ENCODE measurements around the gene APOBEC3F.
"Not testable (repeated sequence)": the region's sequence is repeated elsewhere in the genome, so short reads cannot be mapped to it uniquely, and the experiment has no call there.

Gene APOBEC3F

DNA sequence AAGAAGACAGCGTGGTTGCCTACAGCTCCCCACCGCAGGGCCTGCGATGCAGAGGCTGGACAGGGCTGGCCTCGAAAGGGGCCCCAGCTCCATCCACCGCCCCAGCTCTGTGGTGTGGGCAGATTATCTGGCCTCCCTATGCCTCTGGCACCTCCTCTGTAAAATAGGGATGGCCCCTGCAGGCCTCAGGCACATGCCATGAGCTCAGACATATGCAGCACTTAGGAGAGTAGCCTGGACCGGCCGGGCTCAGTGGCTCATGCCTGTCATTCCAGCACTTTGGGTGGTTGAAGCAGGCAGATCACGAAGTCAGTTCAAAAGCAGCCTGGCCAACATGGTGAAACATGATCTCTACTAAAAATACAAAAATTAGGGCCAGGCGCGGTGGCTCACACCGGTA is 12.4 kb upstream of the APOBEC3F start:
- no peak for DNase-seq

DNA sequence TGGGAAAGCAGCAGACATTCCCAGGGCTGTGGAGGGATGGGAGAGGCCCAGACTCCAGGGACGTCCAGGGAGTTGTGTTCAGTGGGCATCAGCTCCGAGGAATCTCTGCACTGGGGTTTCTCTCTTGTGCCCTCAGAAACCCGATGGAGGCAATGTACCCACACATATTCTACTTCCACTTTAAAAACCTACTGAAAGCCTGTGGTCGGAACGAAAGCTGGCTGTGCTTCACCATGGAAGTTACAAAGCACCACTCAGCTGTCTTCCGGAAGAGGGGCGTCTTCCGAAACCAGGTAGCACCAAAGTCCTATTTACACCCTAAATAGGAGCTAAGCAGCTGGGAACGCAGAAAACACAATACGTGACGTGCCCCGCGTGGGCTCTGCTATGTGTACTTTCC is 11.4 kb upstream of the APOBEC3F start:
- no peak for DNase-seq

DNA sequence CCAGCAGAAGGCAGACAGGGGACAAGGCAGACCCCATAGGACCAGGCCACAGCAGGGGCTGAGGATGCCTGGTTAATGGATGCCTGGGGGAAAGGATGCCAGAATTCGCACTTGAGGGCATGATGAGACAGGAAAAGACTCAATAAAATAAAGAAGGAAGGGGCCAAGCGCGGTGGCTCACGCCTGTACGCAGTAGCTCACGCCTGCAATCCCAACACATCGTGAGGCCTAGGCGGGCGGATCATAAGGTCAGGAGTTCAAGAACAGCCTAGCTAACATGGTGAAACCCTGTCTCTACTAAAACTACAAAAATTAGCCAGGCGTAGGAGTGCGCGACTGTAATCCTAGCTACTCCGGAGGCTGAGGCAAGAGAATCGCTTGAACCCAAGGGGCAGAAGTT is 10.0 kb upstream of the APOBEC3F start:
- DNase-seq: no peak

DNA sequence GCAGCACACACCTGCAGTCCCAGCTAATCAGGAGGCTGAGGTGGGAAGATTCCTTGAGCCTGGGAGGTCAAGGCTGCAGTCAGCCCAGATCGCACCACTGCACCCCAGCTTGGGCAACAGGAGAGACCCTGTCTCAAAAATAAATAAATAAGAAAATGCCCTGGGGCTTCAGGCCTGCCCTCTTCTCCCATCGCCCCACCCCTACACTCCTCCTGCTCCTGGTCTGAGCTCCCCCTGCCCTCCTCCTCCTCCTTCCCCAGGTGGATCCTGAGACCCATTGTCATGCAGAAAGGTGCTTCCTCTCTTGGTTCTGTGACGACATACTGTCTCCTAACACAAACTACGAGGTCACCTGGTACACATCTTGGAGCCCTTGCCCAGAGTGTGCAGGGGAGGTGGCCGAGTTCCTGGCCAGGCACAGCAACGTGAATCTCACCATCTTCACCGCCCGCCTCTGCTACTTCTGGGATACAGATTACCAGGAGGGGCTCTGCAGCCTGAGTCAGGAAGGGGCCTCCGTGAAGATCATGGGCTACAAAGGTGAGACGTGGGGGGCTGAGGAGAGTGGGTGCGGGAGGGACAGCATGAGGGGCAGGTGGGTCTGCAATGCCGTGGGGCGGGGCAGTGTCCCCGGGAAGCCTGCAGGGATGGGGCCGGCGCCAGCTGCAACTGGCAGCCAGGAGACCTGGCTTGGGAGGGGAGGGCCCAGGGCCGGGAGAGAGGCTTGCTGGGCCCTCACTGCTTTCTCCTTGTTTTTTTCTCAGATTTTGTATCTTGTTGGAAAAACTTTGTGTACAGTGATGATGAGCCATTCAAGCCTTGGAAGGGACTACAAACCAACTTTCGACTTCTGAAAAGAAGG is 9.0 kb upstream of the APOBEC3F start:
- not testable (repeated sequence) for DNase-seq

GRCh38 chr22:39037071-39037470 is 3.6 kb upstream of the APOBEC3F start:
- not testable (repeated sequence) for DNase-seq

- DNase-seq: no peak
Measured at GRCh38 chr22:39039306-39040126, 1.1 kb upstream of the APOBEC3F start.

DNA sequence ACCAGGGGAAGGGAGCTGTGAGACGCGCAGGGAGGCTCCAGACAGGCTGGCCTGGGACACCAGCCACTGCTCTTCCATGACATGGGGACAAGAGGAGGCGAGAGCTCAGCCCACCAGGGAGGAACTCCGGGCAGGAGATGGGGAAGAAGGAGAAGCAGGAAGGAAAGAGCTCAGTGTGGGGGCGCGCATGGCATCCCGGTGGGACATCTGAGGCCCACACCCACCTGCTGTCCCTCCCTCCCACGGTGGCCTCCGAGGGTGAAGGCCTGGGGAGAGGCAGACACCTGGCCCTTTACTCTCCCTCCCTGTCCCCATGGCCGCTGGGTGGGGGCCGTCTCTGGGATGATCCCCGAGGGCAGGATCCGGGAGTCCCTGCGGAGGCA is 518 bp upstream of the APOBEC3F start:
- DNase-seq: not testable (repeated sequence)

DNA sequence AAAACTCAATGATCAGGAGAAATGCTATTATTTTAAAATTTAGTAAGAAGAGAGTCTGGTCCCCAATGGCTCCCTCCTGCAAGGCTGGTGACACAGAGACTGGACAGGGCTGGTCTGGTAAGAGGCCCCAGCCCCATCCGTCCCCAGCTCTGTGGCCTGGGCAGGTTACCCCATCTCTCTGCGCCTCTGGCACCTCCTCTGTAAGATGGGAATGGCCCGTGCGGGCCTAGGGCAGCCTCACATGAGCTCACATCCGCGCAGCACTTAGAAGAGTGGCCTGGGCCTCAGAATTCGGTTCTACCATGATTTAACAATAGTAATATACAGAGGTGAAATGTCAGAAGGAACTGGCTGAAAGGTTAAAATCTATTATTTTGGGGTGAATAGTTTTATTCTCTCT is 1.2 kb downstream of the APOBEC3F start:
- no peak for DNase-seq

GRCh38 chr22:39043063-39043462 is 2.4 kb downstream of the APOBEC3F start:
- DNase-seq: not testable (repeated sequence)

- DNase-seq: not testable (repeated sequence)
Measured at GRCh38 chr22:39045136-39045535, 4.5 kb downstream of the APOBEC3F start.

GRCh38 chr22:39049486-39049885 is 8.8 kb downstream of the APOBEC3F start:
- not testable (repeated sequence) for DNase-seq

DNA sequence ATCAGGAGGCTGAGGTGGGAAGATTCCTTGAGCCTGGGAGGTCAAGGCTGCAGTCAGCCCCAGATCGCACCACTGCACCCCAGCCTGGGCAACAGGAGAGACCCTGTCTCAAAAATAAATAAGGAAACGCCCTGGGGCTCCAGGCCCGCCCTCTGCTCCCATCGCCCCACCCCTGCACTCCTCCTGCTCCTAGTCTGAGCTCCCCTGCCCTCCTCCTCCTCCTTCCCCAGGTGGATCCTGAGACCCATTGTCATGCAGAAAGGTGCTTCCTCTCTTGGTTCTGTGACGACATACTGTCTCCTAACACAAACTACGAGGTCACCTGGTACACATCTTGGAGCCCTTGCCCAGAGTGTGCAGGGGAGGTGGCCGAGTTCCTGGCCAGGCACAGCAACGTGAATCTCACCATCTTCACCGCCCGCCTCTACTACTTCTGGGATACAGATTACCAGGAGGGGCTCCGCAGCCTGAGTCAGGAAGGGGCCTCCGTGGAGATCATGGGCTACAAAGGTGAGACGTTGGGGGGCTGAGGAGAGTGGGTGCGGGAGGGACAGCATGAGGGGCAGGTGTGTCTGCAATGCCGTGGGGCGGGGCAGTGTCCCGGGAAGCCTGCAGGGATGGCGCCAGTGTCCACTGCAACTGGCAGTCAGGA is 11.3 kb downstream of the APOBEC3F start:
- not testable (repeated sequence) for DNase-seq

DNA sequence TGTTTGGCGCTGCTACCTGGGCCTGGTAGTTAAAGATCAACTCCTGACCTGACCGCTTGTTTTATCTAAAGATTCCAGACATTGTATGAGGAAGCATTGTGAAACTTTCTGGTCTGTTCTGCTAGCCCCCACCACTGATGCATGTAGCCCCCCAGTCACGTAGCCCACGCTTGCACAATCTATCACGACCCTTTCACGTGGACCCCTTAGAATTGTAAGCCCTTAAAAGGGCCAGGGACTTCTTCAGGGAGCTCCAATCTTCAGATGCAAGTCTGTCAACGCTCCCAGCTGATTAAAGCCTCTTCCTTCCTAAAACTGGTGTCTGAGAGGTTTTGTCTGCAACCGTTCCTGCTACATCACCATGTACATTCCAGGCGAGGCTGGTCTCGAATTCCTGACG is 15.0 kb downstream of the APOBEC3F start:
- no peak for DNase-seq

DNA sequence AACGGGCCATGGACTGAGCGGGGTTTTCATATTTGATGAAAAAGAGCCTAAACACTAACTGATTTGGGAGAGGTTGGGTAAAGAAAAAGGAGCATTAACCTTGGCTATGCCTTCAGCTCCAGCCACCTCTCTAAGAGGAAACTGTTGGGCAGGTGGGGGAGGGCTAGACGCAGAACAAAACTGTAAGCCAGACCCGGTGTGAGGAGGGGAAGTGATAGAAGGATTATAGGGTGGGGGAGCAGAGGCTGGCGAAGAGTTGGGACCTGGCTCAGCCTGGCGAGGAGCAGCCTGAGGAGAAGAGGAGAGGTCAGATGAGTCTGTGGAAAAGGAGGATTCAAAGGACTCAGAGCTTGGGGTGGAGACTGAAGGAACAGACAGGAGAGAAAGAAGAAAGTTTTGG is 20.6 kb downstream of the APOBEC3F start:
- DNase-seq: not testable (repeated sequence)

DNA sequence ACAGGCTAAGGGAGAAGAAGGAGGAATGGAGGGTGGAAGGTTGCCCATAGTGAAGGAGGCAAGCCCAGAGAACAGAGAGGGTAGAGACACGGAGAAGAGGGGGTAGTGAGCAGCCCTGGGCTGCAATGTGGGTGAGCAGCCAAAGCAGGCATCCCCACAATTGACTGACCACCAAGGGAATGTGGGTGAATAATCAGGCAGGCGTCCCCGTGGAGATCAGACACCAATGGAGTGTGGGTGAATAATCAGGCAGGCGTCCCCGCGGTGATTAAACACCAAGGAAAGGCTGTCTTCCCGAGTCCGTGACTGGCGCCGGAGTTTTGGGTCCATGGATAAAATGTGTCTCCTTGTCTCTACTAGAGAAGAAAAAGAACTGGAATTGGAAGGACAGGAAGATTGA is 21.3 kb downstream of the APOBEC3F start:
- DNase-seq: not testable (repeated sequence)

DNA sequence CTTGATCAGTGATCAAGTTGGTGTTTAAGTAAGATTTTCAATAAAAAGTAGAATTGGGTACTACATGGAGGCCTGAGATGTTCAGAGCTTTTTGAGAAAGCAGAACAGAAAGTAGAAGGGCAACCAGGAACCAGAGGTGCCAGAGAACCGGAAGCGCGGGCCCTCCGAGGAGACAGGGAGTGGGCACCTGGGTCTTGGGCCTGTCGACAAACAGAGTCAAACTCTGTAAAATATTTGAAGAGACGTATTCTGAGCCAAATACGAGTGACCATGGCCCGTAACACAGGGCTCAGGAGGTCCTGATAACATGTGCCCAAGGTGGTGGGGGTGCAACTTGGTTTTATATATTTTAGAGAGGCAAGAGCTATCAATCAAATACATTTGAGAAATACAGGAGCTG is 23.2 kb downstream of the APOBEC3F start:
- not testable (repeated sequence) for DNase-seq

DNA sequence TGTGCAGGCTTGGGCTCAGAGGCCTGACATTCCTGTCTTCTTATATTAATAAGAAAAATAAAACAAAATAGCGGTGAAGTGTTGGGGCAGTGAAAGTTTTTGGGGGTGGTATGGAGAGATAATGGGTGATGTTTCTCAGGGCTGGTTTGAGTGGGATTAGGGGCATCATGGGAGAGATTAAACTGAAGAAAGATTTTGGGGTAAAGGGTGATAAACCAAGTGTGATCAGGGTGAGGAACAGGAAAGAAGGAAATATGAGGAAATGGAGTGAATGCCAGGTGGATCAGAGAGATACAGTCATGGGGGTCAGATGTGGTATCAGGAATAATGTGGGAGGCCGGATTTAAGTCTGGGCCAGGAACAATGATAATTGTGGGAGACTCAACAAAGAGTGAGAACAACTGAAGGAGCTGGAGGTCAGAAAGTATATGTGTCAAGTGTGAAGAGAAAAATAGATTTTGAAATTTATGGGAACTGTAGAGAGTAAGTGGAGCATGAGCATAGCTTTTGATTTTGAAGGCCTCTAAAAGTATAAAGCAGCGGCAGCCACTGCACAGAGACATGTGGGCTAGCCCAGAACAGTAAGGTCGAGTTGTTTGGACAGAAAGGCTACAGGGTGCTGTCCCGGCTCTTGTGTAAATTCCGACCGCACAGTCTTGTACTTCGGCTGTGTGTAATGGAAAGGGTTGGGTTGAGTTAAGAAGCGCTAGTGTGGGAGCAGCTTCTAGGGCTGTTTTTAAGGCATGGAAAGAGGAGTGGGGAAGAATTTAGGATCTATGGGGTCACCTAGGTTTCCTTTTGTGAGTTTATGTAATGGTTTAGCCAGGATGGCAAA is 26.0 kb downstream of the APOBEC3F start:
- not testable (repeated sequence) for DNase-seq

- DNase-seq: no peak
Measured at GRCh38 chr22:39068033-39068785, 27.5 kb downstream of the APOBEC3F start.

DNA sequence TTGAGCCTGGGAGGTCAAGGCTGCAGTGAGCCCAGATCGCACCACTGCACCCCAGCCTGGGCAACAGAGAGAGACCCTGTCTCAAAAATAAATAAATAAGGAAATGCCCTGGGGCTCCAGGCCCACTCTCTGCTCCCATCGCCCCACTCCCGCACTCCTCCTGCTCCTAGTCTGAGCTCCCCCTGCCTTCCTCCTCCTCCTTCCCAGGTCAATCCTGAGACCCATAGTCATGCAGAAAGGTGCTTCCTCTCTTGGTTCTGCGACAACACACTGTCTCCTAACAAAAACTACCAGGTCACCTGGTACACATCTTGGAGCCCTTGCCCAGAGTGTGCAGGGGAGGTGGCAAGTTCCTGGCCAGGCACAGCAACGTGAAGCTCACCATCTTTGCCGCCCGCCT is 29.5 kb downstream of the APOBEC3F start:
- DNase-seq: no peak

- not testable (repeated sequence) for DNase-seq
Measured at GRCh38 chr22:39072581-39072981, 31.9 kb downstream of the APOBEC3F start.

- DNase-seq: no peak
Measured at GRCh38 chr22:39073981-39074380, 33.3 kb downstream of the APOBEC3F start.
